ENCODE measurements around the gene ESYT1.
"Not testable (repeated sequence)": the region's sequence is repeated elsewhere in the genome, so short reads cannot be mapped to it uniquely, and the experiment has no call there.

Gene ESYT1

GRCh38 chr12:56129206-56129941, 1.3 kb downstream of the ESYT1 start:
- DNase-seq = peak; percentile 11 to 61 (median 40)

DNA sequence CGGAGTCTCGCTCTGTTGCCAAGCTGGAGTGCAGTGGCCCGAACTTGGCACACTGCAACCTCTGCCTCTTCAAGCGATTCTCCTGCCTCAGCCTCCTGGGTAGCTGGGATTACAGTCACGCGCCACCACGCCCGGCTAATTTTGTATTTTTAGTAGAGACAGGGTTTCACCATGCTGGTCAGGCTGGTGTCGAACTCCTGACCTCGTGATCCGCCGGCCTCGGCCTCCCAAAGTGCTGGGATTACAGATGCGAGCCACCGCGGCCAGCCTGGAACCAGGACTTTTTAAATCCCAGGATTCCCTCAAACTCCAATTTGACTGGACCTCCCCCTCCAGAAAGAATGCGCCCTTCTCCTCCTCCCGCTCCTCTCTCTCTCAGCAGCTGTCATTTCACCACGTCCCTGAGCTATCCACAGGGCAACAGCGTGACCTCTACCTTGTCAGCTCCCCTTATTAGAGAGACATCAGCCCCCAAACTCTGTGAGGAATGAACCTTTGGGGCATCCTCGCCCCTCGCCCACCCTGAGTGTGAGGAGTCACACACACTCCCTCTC, 2.0 kb downstream of the ESYT1 start:
- DNase-seq = no peak

DNA sequence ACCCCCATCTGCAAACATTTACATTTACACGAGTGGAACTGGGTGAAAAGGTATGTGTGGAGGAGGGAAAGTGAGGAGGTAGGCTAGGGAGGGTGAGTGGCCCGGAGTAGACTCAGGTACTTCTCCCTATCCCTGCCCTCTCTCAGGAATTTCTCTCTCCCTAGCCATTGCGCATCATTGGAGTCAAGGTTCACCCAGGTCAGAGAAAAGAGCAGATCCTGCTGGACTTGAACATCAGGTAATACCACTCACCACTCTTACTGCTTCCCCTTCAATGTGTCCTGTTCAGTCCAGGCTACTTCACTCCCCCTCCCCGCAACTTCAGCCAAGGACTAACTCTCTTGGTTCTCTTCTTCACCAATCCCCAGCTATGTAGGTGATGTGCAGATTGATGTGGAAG, 2.8 kb downstream of the ESYT1 start:
- DNase-seq = no peak

GRCh38 chr12:56134897-56135296, 6.8 kb downstream of the ESYT1 start:
- DNase-seq = no peak

GRCh38 chr12:56137853-56138571, 9.9 kb downstream of the ESYT1 start:
- no peak for DNase-seq

- DNase-seq = no peak
These were observed 14.1 kb downstream of the ESYT1 start for GRCh38 chr12:56141946-56142784.

- no peak for DNase-seq
These were observed 15.2 kb downstream of the ESYT1 start for GRCh38 chr12:56143217-56143616.

DNA sequence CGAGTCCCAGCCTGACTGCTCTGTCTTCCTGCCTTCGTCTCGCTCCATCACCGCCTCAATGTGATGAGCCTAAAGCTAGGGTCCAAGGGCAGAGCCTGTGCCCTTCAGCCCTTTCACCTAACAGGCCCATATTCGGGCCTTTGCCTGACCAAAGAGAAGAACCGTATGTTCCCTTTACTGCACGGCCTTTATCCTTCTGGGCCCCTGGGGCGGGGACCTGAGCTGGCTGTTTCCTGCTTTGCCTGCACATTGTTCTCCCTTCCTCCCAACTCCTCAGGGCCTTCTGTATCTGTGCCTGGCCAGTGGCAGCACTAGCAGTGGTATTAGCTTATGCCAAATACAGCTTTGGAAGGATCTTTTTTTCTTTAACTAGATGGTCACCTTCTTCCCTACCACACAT, 15.8 kb downstream of the ESYT1 start:
- DNase-seq = no peak

GRCh38 chr12:56145217-56145616, 17.1 kb downstream of the ESYT1 start:
- DNase-seq = no peak

DNA sequence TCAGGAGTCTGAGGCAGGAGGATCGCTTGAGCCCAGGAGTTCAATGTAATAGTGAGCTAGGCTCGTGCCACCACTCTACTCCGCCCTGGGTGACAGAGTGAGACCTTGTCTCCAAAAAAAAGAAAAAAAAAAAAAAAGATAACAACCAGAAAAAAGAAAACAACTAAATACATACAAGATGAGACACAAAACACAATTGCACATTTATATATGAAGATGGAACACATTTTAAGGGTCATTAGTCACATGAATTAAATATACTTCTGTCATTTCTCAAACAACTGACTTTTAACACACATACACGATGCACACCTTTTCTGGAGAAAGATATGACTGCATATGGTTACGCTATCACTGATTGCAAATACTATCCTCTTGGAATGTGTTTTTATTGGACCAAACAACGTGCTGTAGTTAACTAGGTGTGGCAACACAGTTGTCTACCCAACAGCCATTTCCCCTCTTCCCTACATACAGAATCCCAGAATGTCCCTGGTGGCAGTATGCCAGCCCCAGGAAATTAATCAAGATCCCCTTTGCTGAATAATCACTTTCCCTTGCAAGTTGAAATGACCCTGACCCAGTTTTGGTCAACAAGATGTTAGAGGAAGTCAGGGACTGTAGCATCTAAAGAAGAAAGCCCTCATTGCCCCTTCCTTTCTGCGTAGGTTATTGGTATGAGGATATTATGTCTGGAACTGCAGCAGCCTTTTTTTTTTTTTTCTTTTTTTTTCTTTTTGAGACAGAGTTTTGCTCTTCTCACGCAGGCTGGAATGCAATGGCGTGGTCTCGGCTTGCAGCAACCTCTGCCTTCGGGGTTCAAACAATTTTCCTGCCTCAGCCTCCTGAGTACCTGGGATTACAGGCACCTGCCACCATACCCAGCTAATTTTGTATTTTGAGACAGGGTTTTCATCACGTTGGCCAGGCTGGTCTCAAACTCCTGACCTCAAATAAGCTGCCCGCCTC, 18.7 kb downstream of the ESYT1 start:
- DNase-seq = no peak

DNA sequence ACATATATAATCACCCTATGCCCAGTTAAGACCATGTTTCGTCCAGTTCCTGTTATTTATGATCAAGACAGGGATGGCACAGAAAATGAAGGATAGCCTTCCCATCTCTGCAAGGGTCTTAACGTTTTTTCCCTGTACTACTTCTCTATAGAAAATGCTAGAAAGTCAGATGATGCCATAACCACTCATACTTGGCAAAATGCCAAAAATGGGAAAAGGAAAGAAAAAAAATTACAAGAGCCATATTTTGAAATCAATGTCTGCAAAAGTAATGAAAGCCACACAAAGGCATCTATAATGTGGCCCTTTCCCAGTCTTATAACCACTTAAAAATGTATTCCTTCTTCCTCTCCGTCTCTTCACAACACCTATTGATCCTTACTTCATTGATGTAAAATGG, 22.5 kb downstream of the ESYT1 start:
- DNase-seq = no peak

- DNase-seq = peak; percentile 37 to 63 (median 48)
These were observed 23.6 kb downstream of the ESYT1 start for GRCh38 chr12:56151672-56152131.

DNA sequence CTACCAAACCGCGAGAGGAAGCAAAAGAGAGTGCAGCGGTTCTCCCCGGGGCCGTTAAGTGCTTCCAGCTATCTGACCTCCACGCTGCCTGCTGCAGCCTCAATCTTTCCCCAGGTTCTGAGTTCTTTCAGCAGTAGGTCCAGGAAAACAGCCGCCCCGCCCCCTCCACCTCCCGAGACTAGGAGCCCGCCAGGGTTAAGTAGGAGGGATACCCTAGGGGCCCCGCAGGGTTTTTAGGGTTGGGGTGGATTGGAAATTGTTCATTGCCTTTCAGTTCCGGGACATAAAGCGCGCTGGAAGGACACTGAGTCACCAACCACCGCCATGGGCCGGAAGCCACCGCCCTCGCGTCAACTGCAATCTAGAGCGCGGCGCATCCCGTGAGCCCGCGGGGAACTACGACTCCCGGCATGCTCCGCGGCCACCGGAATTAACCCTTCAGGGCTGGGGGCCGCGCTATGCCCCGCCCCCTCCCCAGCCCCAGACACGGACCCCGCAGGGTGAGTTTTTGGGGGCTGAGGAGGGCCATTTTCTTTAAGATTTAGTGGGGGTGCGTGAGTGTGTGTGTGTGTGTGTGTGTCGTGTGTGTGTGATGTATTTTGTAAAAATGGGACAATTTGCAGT, 24.2 kb downstream of the ESYT1 start, which contains the start of gene MYL6B:
MYL6B (plus strand) TSS at position 456 of the 624 bp plus-strand sequence. CDS start 1,332 bp downstream, outside the sequence.
- DNase-seq = peak; percentile 79 to 91 (median 84)

- no peak for DNase-seq
These were observed 24.9 kb downstream of the ESYT1 start for GRCh38 chr12:56152756-56153677.

DNA sequence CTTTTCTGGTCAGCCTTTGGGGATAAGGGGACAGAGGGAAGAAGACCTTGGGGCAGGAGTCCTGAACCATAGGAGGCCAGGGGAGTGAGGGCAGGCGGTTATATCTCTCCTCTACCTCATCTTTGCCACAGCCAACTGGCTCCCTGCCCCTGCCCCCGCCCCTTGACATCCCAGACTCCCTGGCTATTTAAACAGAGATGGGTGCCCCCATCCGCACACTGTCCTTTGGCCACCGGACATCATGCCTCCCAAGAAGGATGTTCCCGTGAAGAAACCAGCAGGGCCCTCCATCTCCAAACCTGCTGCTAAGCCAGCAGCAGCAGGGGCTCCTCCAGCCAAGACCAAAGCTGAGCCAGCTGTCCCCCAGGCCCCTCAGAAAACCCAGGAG, 25.6 kb downstream of the ESYT1 start:
- DNase-seq = no peak

- DNase-seq = no peak
These were observed 26.2 kb downstream of the ESYT1 start for GRCh38 chr12:56154246-56154771.

- no peak for DNase-seq
These were observed 26.8 kb downstream of the ESYT1 start for GRCh38 chr12:56154818-56155217.

- DNase-seq = no peak
These were observed 27.3 kb downstream of the ESYT1 start for GRCh38 chr12:56155256-56155845.

- not testable (repeated sequence) for DNase-seq
These were observed 28.6 kb downstream of the ESYT1 start for GRCh38 chr12:56156464-56157200.
